RWPE2 (cell line): ENCODE data around the gene AKAP11.

ENCODE experiments used
- ATAC-seq: fragments of 200-7000 bp; cut with Tn5 transposase; 3 replicates; pipeline ENCODE4 v1.9.1; 2021; ENCODE audit warnings: low read depth
- DNase-seq: peaks from one replicate; pipeline ENCODE4 v3.0.0-alpha.2; 2020; ENCODE audit warnings: low spot score
- H3K27ac ChIP-seq: fragments of 450-650 bp; 2 replicates; pipeline ENCODE4 v1.5.1; 2017; ENCODE audit warnings: mild to moderate bottlenecking; ENCODE audit not compliant: poor library complexity, severe bottlenecking
- H3K27me3 ChIP-seq: fragments of 250-450 bp; sonication (Bioruptor Pico); 2 replicates; pipeline ENCODE4 v1.5.1; 2021; ENCODE audit warnings: mild to moderate bottlenecking, moderate library complexity; ENCODE audit not compliant: insufficient read depth, poor library complexity, severe bottlenecking
- H3K36me3 ChIP-seq: fragments of 250-450 bp; sonication (Bioruptor Pico); 2 replicates; pipeline ENCODE4 v1.5.1; 2020; ENCODE audit warnings: low read depth, mild to moderate bottlenecking, moderate library complexity
- H3K4me1 ChIP-seq: fragments of 250-450 bp; sonication (Bioruptor Pico); 2 replicates; pipeline ENCODE4 v1.5.1; 2021; ENCODE audit warnings: mild to moderate bottlenecking, moderate library complexity; ENCODE audit not compliant: insufficient read depth, poor library complexity, severe bottlenecking
- H3K4me3 ChIP-seq: fragments of 250-450 bp; sonication (Bioruptor Pico); 2 replicates; pipeline ENCODE4 v1.5.1; 2021; ENCODE audit warnings: mild to moderate bottlenecking, moderate library complexity; ENCODE audit not compliant: severe bottlenecking
- H3K9me3 ChIP-seq: fragments of 250-450 bp; sonication (Bioruptor Pico); 2 replicates; pipeline ENCODE4 v1.5.1; 2021; ENCODE audit warnings: mild to moderate bottlenecking, moderate library complexity; ENCODE audit not compliant: severe bottlenecking
- TF ChIP-seq, protein P1 (sequence below): fragments of 450-650 bp; IDR thresholded peaks from one replicate; pipeline ENCODE4 v1.5.1; 2017; ENCODE audit warnings: mild to moderate bottlenecking, moderate library complexity; ENCODE audit not compliant: poor library complexity, severe bottlenecking

The AKAP11 gene

GRCh38 chr13:42259515-42259914 is 12.4 kb upstream of the AKAP11 start:
- no peaks in the 10 kb centered on the region for H3K36me3 ChIP-seq
- H3K27me3 ChIP-seq = no peaks in the 10 kb centered on the region
- ATAC-seq (no peak), DNase-seq (no peak)
- no peaks in the 10 kb centered on the region for H3K4me1 ChIP-seq
- TF ChIP-seq, protein P1, sequence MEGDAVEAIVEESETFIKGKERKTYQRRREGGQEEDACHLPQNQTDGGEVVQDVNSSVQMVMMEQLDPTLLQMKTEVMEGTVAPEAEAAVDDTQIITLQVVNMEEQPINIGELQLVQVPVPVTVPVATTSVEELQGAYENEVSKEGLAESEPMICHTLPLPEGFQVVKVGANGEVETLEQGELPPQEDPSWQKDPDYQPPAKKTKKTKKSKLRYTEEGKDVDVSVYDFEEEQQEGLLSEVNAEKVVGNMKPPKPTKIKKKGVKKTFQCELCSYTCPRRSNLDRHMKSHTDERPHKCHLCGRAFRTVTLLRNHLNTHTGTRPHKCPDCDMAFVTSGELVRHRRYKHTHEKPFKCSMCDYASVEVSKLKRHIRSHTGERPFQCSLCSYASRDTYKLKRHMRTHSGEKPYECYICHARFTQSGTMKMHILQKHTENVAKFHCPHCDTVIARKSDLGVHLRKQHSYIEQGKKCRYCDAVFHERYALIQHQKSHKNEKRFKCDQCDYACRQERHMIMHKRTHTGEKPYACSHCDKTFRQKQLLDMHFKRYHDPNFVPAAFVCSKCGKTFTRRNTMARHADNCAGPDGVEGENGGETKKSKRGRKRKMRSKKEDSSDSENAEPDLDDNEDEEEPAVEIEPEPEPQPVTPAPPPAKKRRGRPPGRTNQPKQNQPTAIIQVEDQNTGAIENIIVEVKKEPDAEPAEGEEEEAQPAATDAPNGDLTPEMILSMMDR = no peak
- H3K4me3 ChIP-seq = no peak overlapping the region
- H3K9me3 ChIP-seq = no peaks in the 10 kb centered on the region
- no peak overlapping the region for H3K27ac ChIP-seq

DNA sequence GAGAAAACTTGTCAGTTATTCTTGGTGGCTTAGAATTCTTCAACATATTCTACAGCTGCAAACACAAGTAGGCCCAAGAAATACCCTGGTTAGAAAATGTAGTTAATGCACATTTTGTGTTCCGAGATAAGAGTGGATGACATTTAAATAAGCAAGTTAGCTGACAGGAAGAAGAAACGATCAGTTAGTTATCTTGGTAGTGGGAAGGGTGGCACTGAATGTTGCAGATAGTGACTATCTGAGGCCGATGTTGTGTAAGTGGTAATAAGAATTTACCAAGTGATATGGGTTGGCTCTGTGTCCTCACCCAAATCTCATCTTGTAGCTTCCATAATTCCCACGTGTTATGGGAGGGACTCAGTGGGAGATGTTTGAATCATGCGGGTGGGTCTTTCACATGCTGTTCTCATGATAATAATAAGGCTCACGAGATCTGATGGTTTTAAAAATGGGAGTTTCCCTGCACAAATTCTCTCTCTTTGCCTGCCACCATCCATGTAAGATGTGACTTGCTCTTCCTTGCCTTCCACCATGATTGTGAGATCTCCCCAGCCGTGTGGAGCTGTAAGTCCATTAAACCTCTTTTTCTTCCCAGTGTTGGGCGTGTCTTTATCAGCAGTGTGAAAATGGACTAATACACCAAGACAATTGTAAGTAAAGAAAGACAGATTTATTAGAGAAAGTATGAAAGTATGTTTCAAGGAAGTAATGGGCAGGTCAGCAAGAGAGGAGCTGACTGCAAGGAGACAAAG is 10.9 kb upstream of the AKAP11 start:
- Histone ChIP-seq H3K4me3 (no peak overlapping the region), H3K27ac (no peak overlapping the region), H3K9me3 (no peaks in the 10 kb centered on the region), H3K4me1 (no peaks in the 10 kb centered on the region), H3K27me3 (no peaks in the 10 kb centered on the region), H3K36me3 (no peaks in the 10 kb centered on the region)
- TF ChIP-seq, protein P1 = no peak
- ATAC-seq (no peak), DNase-seq (no peak)

DNA sequence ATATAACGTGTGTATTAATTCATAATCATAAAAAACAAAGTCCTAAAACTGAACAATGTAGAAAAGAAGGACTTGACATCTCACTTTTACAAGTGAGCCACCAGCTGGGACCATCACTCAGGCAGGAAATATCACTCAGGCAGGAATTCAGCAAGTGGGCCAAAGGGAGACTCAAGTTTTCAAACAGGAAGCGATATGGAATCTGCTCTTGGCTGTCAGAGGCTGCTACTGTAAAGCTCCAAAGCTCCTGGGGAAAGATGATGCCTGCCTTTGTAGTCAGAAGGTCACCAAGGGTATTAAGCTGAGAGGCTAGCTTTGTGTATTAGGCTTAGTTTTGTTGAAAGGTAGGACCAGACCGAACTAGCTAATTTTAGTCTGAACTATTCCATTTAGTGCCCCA is 5.5 kb upstream of the AKAP11 start:
- Histone ChIP-seq H3K4me3 (no peak overlapping the region), H3K27ac (no peak overlapping the region), H3K4me1 (no peaks in the 10 kb centered on the region), H3K27me3 (no peaks in the 10 kb centered on the region), H3K36me3 (no peaks in the 10 kb centered on the region), H3K9me3 (no peaks in the 10 kb centered on the region)
- ATAC-seq (no peak), DNase-seq (no peak)
- TF ChIP-seq, protein P1 = no peak

DNA sequence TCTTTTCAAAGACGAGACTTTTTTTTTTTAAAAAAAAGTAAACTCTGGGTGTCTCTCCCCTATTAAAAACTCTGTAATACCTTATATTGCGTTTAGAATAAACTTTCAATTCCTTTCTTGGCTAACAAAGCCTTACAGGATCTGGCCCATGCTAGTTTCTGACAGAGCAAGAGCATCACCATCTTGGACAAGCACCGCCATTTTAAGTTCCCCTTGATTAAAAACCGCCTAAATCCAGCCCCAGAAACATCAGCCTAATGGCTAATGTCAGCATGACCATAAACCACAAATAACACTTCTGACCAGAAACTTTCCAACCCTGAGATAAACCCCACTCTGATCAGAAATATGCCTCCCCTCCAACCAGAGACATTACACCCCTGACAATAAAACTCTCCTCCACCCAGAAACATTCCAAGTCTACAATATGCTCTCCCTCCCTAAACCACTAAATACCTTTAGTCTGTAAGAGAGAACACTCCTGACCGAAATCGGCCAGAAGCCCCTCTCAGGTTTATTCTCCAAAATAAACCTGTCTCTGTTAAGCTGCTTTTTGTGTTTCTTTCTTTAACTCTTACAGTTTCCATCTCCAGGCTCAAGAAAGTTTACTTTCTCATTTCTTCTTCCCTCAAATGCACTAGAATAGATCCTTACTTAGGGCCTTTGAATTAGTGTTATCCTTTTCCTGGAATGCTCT is 1.6 kb upstream of the AKAP11 start:
- Histone ChIP-seq H3K9me3 (no peaks in the 10 kb centered on the region), H3K4me1 (peaks cover 10% of the 10 kb centered on the region), H3K27ac (no peak overlapping the region), H3K4me3 (no peak overlapping the region), H3K27me3 (no peaks in the 10 kb centered on the region), H3K36me3 (no peaks in the 10 kb centered on the region; the same call in 1 of the 2 replicates)
- ATAC-seq (no peak), DNase-seq (no peak)
- TF ChIP-seq, protein P1 = no peak

DNA sequence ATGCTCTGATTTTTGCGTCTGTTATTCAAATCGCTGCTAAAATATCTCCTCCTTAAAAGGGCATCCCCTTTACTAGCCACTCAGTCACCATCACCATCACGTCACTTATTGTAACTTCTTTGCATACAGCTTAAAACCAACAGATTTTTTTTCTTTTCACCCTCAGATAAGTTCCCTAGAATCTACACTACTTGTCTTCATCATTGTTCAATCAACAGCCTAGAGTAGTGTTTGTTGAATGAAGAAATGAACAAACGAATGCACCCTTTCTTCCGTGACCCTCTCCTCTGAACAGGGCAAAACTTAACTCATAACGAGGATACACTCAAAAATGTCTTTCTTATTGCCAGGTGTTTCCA is 1.1 kb upstream of the AKAP11 start:
- Histone ChIP-seq H3K4me1 (peaks cover 10% of the 10 kb centered on the region), H3K36me3 (no peaks in the 10 kb centered on the region; the same call in 1 of the 2 replicates), H3K27me3 (no peaks in the 10 kb centered on the region), H3K27ac (peak overlapping the region; percentile 58), H3K9me3 (no peaks in the 10 kb centered on the region), H3K4me3 (peak overlapping the region; percentile 85)
- no peak for DNase-seq
- TF ChIP-seq, protein P1 = no peak
- ATAC-seq = no peak
